Gastrocnemius medialis (tissue), 4 donors: ENCODE measurements around the gene WBP2NL.
A peak's percentile ranks its signal among the peaks of the same experiment; 100 is the strongest.

Experiments
- CTCF ChIP-seq, 5 experiments: fragments of 450-650 bp in 3 of 5; fragments of 200-600 bp in 2 of 5; sonication (generic) in 2 of 5; IDR thresholded peaks in 4 of 5; conservative IDR thresholded peaks in 1 of 5; 1 replicate in 4 of 5; 2 replicates in 1 of 5; pipeline ENCODE4 v1.5.1; 2016 to 2019; ENCODE audit warnings: antibody characterized with exemption in 5 of 5, mild to moderate bottlenecking in 3 of 5, moderate library complexity in 3 of 5
- POLR2A ChIP-seq, 2 donors: fragments of 450-650 bp; IDR thresholded peaks; one replicate each; pipeline ENCODE4 v1.6.1; 2017; ENCODE audit warnings: antibody characterized with exemption in 2 of 2, mild to moderate bottlenecking in 2 of 2, moderate library complexity in 2 of 2

- TF ChIP-seq CTCF (IDR thresholded peaks at IDR 0.05 in 4 of 5, conservative IDR thresholded peaks at IDR 0.05 in 1 of 5): no peak
- TF ChIP-seq POLR2A (IDR thresholded peaks at IDR 0.05): peak in 1 of 2 donors; percentile 23
Measured at GRCh38 chr22:41998361-41999261, at the start of gene WBP2NL.
